ENCODE data around the gene OGFOD3. TPM values are rescaled to one million over a fixed set of nuclear protein-coding genes. Genes with fewer than 3 reads are reported as not detected.

OGFOD3 gene
- total RNA-seq, 1 donor from 2014 or later = 15.7 TPM

- H3K36me3 Mint-ChIP-seq (ENCODE audit: low read depth, unreplicated experiment) = no peaks in the 10 kb centered on the region
- H3K27ac Mint-ChIP-seq (ENCODE audit: unreplicated experiment) = no peak overlapping the region
- peaks cover 1% of the 10 kb centered on the region for H3K27me3 Mint-ChIP-seq (ENCODE audit: unreplicated experiment)
- no peak for TF ChIP-seq CTCF (IDR thresholded peaks at IDR 0.05; ENCODE audit: unreplicated experiment)
- no peaks in the 10 kb centered on the region for H3K9me3 Mint-ChIP-seq (ENCODE audit: unreplicated experiment)
- DNase-seq (ENCODE audit: low spot score) = no peak
- no peak overlapping the region for H3K4me3 Mint-ChIP-seq (ENCODE audit: unreplicated experiment)
- H3K4me1 Mint-ChIP-seq (ENCODE audit: unreplicated experiment) = no peaks in the 10 kb centered on the region
Measured at GRCh38 chr17:82357394-82357793, 61.0 kb downstream of the OGFOD3 start.

GRCh38 chr17:82356845-82357355 is 61.5 kb downstream of the OGFOD3 start:
- no peak for DNase-seq (ENCODE audit: low spot score)
- Mint-ChIP-seq H3K4me3 (ENCODE audit: unreplicated experiment) (no peak overlapping the region), H3K4me1 (ENCODE audit: unreplicated experiment) (no peaks in the 10 kb centered on the region), H3K27me3 (ENCODE audit: unreplicated experiment) (peaks cover 1% of the 10 kb centered on the region), H3K9me3 (ENCODE audit: unreplicated experiment) (no peaks in the 10 kb centered on the region), H3K27ac (ENCODE audit: unreplicated experiment) (no peak overlapping the region), H3K36me3 (ENCODE audit: low read depth, unreplicated experiment) (no peaks in the 10 kb centered on the region)
- no peak for TF ChIP-seq CTCF (IDR thresholded peaks at IDR 0.05; ENCODE audit: unreplicated experiment)

GRCh38 chr17:82355770-82356427 is 62.5 kb downstream of the OGFOD3 start:
- Mint-ChIP-seq H3K27me3 (ENCODE audit: unreplicated experiment) (peaks cover 4% of the 10 kb centered on the region), H3K9me3 (ENCODE audit: unreplicated experiment) (no peaks in the 10 kb centered on the region), H3K4me1 (ENCODE audit: unreplicated experiment) (no peaks in the 10 kb centered on the region), H3K36me3 (ENCODE audit: low read depth, unreplicated experiment) (no peaks in the 10 kb centered on the region), H3K4me3 (ENCODE audit: unreplicated experiment) (no peak overlapping the region), H3K27ac (ENCODE audit: unreplicated experiment) (no peak overlapping the region)
- no peak for DNase-seq (ENCODE audit: low spot score)
- no peak for TF ChIP-seq CTCF (IDR thresholded peaks at IDR 0.05; ENCODE audit: unreplicated experiment)

GRCh38 chr17:82354804-82355308 is 63.5 kb downstream of the OGFOD3 start:
- no peaks in the 10 kb centered on the region for H3K4me1 Mint-ChIP-seq (ENCODE audit: unreplicated experiment)
- H3K4me3 Mint-ChIP-seq (ENCODE audit: unreplicated experiment) = no peak overlapping the region
- DNase-seq (ENCODE audit: low spot score) = no peak
- H3K9me3 Mint-ChIP-seq (ENCODE audit: unreplicated experiment) = no peaks in the 10 kb centered on the region
- no peak overlapping the region for H3K27ac Mint-ChIP-seq (ENCODE audit: unreplicated experiment)
- H3K36me3 Mint-ChIP-seq (ENCODE audit: low read depth, unreplicated experiment) = no peaks in the 10 kb centered on the region
- H3K27me3 Mint-ChIP-seq (ENCODE audit: unreplicated experiment) = peaks cover 4% of the 10 kb centered on the region
- TF ChIP-seq CTCF (IDR thresholded peaks at IDR 0.05; ENCODE audit: unreplicated experiment) = no peak

- Mint-ChIP-seq H3K27ac (ENCODE audit: unreplicated experiment) (no peak overlapping the region), H3K36me3 (ENCODE audit: low read depth, unreplicated experiment) (no peaks in the 10 kb centered on the region), H3K27me3 (ENCODE audit: unreplicated experiment) (peaks cover 6% of the 10 kb centered on the region), H3K4me3 (ENCODE audit: unreplicated experiment) (no peak overlapping the region), H3K4me1 (ENCODE audit: unreplicated experiment) (no peaks in the 10 kb centered on the region), H3K9me3 (ENCODE audit: unreplicated experiment) (no peaks in the 10 kb centered on the region)
- no peak for TF ChIP-seq CTCF (IDR thresholded peaks at IDR 0.05; ENCODE audit: unreplicated experiment)
- DNase-seq (ENCODE audit: low spot score) = no peak
Measured at GRCh38 chr17:82353484-82353883, 64.9 kb downstream of the OGFOD3 start.

All from endothelial cell (in vitro differentiated cells).